Mesenchymal stem cell (in vitro differentiated cells and primary cell): ENCODE measurements around the gene ISCU. TPM values are rescaled to one million over a fixed set of nuclear protein-coding genes. Genes with fewer than 3 reads are reported as not detected.
A peak's percentile ranks its signal among the peaks of the same experiment; 100 is the strongest.

Source experiments
- DNase-seq: peaks from one replicate; pipeline ENCODE4 v3.0.0-alpha.2; 2013
- H2AFZ ChIP-seq: one replicate; pipeline ENCODE4 v1.6.1; 2013; ENCODE audit warnings: low read depth, mild to moderate bottlenecking, control low read depth, inconsistent platforms, low read length, moderate library complexity
- H2AK5ac ChIP-seq: 2 replicates; pipeline ENCODE4 v1.6.1; 2013; ENCODE audit warnings: low read length, moderate library complexity, mild to moderate bottlenecking, inconsistent platforms; ENCODE audit not compliant: severe bottlenecking
- H2BK120ac ChIP-seq: one replicate; pipeline ENCODE4 v1.6.1; 2013; ENCODE audit warnings: low read depth, mild to moderate bottlenecking, inconsistent platforms, low read length, moderate library complexity
- H2BK12ac ChIP-seq, 2 experiments: one replicate each; pipeline ENCODE4 v1.6.1; 2013; ENCODE audit warnings: inconsistent platforms in 2 of 2, low read length in 2 of 2, mild to moderate bottlenecking in 2 of 2, moderate library complexity in 2 of 2, control low read depth in 1 of 2
- H2BK15ac ChIP-seq: one replicate; pipeline ENCODE4 v1.6.1; 2013; ENCODE audit warnings: mild to moderate bottlenecking, low read depth, inconsistent platforms; ENCODE audit not compliant: poor library complexity, severe bottlenecking
- H2BK5ac ChIP-seq: 2 replicates; pipeline ENCODE4 v1.6.1; 2013; ENCODE audit warnings: low read depth, mild to moderate bottlenecking, low read length, control low read depth, inconsistent platforms; ENCODE audit not compliant: poor library complexity, severe bottlenecking
- H3K14ac ChIP-seq, 2 experiments: one replicate each; pipeline ENCODE4 v1.6.1; 2013; ENCODE audit warnings: inconsistent platforms in 2 of 2, low read length in 2 of 2, control low read depth in 1 of 2, mild to moderate bottlenecking in 1 of 2, moderate library complexity in 1 of 2
- H3K18ac ChIP-seq, 2 experiments: one replicate each; pipeline ENCODE4 v1.6.1; 2013; ENCODE audit warnings: inconsistent platforms in 2 of 2, low read length in 2 of 2, control low read depth in 1 of 2, low read depth in 1 of 2, mild to moderate bottlenecking in 1 of 2
- H3K23ac ChIP-seq, 2 experiments: one replicate each; pipeline ENCODE4 v1.6.1; 2013; ENCODE audit warnings: inconsistent platforms in 2 of 2, low read length in 2 of 2, mild to moderate bottlenecking in 2 of 2, moderate library complexity in 2 of 2, control low read depth in 1 of 2
- H3K27ac ChIP-seq: 2 replicates; pipeline ENCODE4 v1.5.1; 2013; ENCODE audit warnings: mild to moderate bottlenecking, moderate library complexity, low read length, control low read depth, inconsistent platforms; ENCODE audit not compliant: poor library complexity, severe bottlenecking
- H3K27me3 ChIP-seq, 2 experiments: 2 replicates each; pipeline versions ENCODE4 v1.6.1 to v1.7.0; 2013; ENCODE audit warnings: low read length in 2 of 2, mild to moderate bottlenecking in 2 of 2, moderate library complexity in 2 of 2, control low read depth in 1 of 2, inconsistent platforms in 1 of 2; ENCODE audit not compliant: control insufficient read depth in 1 of 2, insufficient read depth in 1 of 2
- H3K36me3 ChIP-seq, 2 experiments: 2 replicates each; pipeline versions ENCODE4 v1.6.1 to v1.7.0; 2013; ENCODE audit warnings: low read length in 2 of 2, control low read depth in 1 of 2, inconsistent platforms in 1 of 2, low read depth in 1 of 2, mild to moderate bottlenecking in 1 of 2; ENCODE audit not compliant: insufficient read depth in 2 of 2, control insufficient read depth in 1 of 2
- H3K4ac ChIP-seq, 2 experiments: one replicate each; pipeline ENCODE4 v1.6.1; 2013; ENCODE audit warnings: inconsistent platforms in 2 of 2, low read length in 2 of 2, mild to moderate bottlenecking in 2 of 2, moderate library complexity in 2 of 2, control low read depth in 1 of 2, low read depth in 1 of 2
- H3K4me1 ChIP-seq: 2 replicates; pipeline ENCODE4 v1.6.1; 2013; ENCODE audit warnings: low read depth, low read length, control low read depth; ENCODE audit not compliant: control insufficient read depth, insufficient read depth
- H3K4me2 ChIP-seq: 2 replicates; pipeline ENCODE4 v1.6.1; 2013; ENCODE audit warnings: low read length, mild to moderate bottlenecking, inconsistent platforms; ENCODE audit not compliant: poor library complexity, severe bottlenecking
- H3K4me3 ChIP-seq, 2 experiments: 2 replicates each; pipeline versions ENCODE4 v1.5.1 to v1.7.0; 2013; ENCODE audit warnings: low read length in 2 of 2, mild to moderate bottlenecking in 2 of 2, control low read depth in 1 of 2, low read depth in 1 of 2; ENCODE audit not compliant: insufficient read depth in 1 of 2
- H3K79me1 ChIP-seq: replicated peaks from 2 replicates; pipeline ENCODE4 v1.6.1; 2013; ENCODE audit warnings: mild to moderate bottlenecking, control low read depth, low read length, inconsistent platforms; ENCODE audit not compliant: poor library complexity, severe bottlenecking
- H3K9ac ChIP-seq: 2 replicates; pipeline ENCODE4 v1.7.0; 2013; ENCODE audit warnings: mild to moderate bottlenecking, low read length, moderate library complexity
- H3K9me3 ChIP-seq: 2 replicates; pipeline ENCODE4 v1.7.0; 2013; ENCODE audit warnings: mild to moderate bottlenecking, low read length; ENCODE audit not compliant: control insufficient read depth
- H4K8ac ChIP-seq: one replicate; pipeline ENCODE4 v1.6.1; 2013; ENCODE audit warnings: inconsistent platforms, mild to moderate bottlenecking, low read length, moderate library complexity
- H4K91ac ChIP-seq: one replicate; pipeline ENCODE4 v1.6.1; 2013; ENCODE audit warnings: mild to moderate bottlenecking, low read length, inconsistent platforms
- WGBS: methylation state at CpG from one replicate; pipeline ENCODE4 v1.1.7; 2013; ENCODE audit warnings: mixed read lengths; 5-methylcytosine and 5-hydroxymethylcytosine counted together
- polyA plus RNA-seq, 2 experiments: library from polyadenylated mRNA; stranded (reverse); fragments of 200-250 nt; gene quantifications; one replicate each; pipeline ENCODE4 v1.2.3, GENCODE V29; 2013

The ISCU gene
- polyA plus RNA-seq (2013, experiment 1 of 2): 128 TPM
- 129 TPM for polyA plus RNA-seq (2013, experiment 2 of 2)

DNA sequence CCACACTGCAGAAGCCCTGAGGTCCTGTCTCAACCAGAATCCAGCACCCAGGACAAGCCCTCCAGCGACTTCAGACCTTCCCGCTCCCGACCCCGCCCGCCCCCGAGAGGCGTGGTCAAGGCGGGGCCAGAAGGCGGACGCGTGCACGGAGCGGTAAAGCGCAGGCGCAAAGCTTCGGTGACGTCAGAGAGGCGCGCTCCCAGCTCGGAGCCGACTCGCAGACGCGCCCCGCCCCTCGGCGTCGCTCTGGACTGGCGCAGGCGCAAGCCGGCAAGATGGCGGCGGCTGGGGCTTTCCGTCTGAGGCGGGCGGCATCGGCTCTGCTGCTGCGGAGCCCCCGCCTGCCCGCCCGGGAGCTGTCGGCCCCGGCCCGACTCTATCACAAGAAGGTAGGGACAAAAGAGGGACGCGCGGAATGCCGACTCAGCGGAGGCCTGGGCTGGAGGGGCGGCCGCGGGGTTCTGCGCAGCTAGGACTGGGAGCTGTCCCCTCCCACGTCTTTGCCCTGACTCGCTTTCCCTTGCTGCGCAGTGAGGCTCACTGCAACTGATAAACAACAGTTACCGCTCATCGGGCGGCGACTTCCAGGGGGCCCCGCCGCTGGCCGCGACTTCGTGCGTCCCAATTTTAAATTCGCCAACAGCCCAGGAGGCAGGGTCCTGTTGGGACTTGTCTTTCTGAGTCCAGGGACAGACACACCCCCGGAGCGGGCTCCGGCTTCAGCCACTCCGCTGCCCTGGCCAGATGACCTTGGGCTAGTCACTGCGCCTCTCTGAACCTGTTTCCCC, at the start of gene ISCU:
Gene ISCU, plus strand, starts transcription at position 249 of the 788 bp plus-strand sequence. Its CDS starts 27 bp downstream, at position 276.
- H2BK120ac ChIP-seq: peak within 1 kb of the TSS; percentile 78
- peak within 1 kb of the TSS; percentile 83 to 99 for H3K4me3 ChIP-seq
- peak within 1 kb of the TSS; percentile 92 for H4K8ac ChIP-seq
- H3K79me1 ChIP-seq: peaks cover 9% of the 10 kb centered on the region
- H3K18ac ChIP-seq: peak within 1 kb of the TSS; percentile 79 to 86
- peak within 1 kb of the TSS; percentile 71 for H2AK5ac ChIP-seq
- peak within 1 kb of the TSS; percentile 71 for H4K91ac ChIP-seq
- peaks cover 24 to 49% of the 10 kb centered on the region in 2 experiments for H3K36me3 ChIP-seq
- H3K27me3 ChIP-seq: no peaks in the 10 kb centered on the region
- no peak within 1 kb of the TSS for H2BK15ac ChIP-seq
- whole genome bisulfite sequencing: under 1% methylated on average over 70 of the region's 72 CpGs
- peak within 1 kb of the TSS; percentile 48 to 95 for H2BK12ac ChIP-seq
- H3K4ac ChIP-seq: peak within 1 kb of the TSS; percentile 84 to 93
- peak; percentile 96 for DNase-seq
- peak within 1 kb of the TSS in 1 of 2 experiments; percentile 35 for H3K14ac ChIP-seq
- peak within 1 kb of the TSS; percentile 100 for H3K9ac ChIP-seq
- peaks cover 23% of the 10 kb centered on the region for H3K4me1 ChIP-seq
- peak within 1 kb of the TSS; percentile 64 for H2AFZ ChIP-seq
- H3K27ac ChIP-seq: peak within 1 kb of the TSS; percentile 83
- no peaks in the 10 kb centered on the region for H3K9me3 ChIP-seq
- peak within 1 kb of the TSS; percentile 97 for H2BK5ac ChIP-seq
- peak within 1 kb of the TSS in 1 of 2 experiments; percentile 2 for H3K23ac ChIP-seq
- peak within 1 kb of the TSS; percentile 95 for H3K4me2 ChIP-seq

DNA sequence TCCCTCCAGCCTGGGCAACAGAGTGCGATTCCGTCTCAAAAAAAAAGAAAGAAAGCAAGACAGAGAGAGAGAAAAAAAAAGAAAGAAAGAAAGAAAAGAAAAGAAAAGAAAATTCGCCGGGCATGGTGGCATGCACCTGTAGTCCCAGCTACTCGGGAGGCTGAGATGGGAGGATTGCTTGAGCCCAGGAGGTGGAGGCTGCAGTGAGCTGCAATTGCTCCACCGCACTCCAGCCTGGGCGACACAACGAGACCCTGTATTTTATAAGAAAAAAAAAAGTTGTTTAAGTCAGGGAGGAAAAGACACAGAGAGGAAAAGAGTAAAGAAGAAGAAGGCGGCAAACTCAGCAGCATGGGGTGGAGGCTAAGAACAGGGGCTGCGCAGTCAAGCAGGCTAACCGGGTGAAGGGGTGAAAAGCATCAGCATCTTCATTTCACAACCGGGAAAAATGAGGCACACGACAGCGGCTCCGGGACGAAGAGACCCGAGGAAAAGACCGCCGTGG, 47.9 kb upstream of the ISCU start:
- peaks cover 0 to 3% of the 10 kb centered on the region in 2 experiments for H3K27me3 ChIP-seq
- peak overlapping the region; percentile 62 for H3K4me2 ChIP-seq
- no peak overlapping the region for H2BK15ac ChIP-seq
- H3K36me3 ChIP-seq: peaks cover 25 to 27% of the 10 kb centered on the region in 2 experiments
- H3K18ac ChIP-seq: no peak overlapping the region
- no peak overlapping the region for H3K23ac ChIP-seq
- H3K4me3 ChIP-seq: peak overlapping the region in 1 of 2 experiments; percentile 91
- H3K27ac ChIP-seq: no peak overlapping the region
- peaks cover 16% of the 10 kb centered on the region for H3K4me1 ChIP-seq
- H2BK12ac ChIP-seq: no peak overlapping the region
- no peak overlapping the region for H4K91ac ChIP-seq
- H2AFZ ChIP-seq: no peak overlapping the region
- H2AK5ac ChIP-seq: no peak overlapping the region
- no peak overlapping the region for H2BK120ac ChIP-seq
- H2BK5ac ChIP-seq: no peak overlapping the region
- peak overlapping the region; percentile 45 for H3K9ac ChIP-seq
- H3K79me1 ChIP-seq: peaks cover 32% of the 10 kb centered on the region
- 31% methylated on average over 19 of the region's 19 CpGs for WGBS
- H3K9me3 ChIP-seq: no peaks in the 10 kb centered on the region
- no peak overlapping the region for H3K14ac ChIP-seq
- no peak overlapping the region for H3K4ac ChIP-seq
- DNase-seq: no peak
- no peak overlapping the region for H4K8ac ChIP-seq

DNA sequence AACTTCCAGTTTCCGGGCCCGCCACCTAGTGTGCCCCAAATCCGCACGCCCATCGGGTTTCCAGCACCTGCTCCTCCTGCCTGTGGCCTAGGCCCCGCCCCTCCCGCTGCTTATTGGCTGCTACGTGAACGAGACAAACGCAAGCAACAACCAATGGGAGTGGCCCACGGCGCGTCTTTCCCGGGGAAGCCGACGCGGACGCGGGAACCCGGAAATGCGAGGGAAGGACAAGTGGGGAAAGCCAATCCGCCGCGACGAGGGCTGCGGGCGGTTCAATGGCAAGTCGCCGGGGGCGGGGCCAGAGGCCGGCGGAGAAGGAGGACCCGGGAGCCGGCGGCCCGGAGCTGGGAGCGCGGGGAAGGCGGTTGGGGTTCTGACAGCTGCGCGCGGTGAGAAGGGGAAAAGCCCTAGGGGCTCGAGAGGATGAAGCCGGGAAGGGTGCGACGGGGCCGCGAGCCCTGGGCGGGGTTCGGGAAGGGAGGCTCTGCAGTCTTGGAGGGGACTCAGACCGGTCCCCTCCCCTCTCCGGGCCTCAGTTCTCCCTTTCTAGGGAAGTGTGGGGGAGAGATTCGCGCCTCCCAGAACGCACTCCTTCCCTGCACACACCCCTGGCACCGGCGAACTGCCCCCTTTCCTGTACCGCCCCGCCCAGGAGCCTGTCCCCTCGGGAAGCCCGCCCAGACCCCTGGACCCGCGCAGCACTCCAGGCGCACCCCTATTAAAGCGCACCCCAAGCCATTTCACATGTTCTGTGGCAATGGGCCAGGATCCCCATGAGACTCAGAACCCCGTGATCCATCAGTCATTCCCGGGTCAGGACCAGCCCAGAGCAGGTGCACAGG, 47.2 kb upstream of the ISCU start, which contains the start of gene FICD:
Gene FICD, plus strand, starts transcription at position 305 of the 842 bp plus-strand sequence. CDS start 1,696 bp downstream, outside the sequence.
- Histone ChIP-seq H3K9ac (peak within 1 kb of the TSS; percentile 90), H3K4ac (peak within 1 kb of the TSS in 1 of 2 experiments; percentile 37), H2AK5ac (no peak within 1 kb of the TSS), H3K23ac (no peak within 1 kb of the TSS), H2BK15ac (no peak within 1 kb of the TSS), H3K27ac (no peak within 1 kb of the TSS), H2AFZ (peak within 1 kb of the TSS; percentile 68), H2BK12ac (no peak within 1 kb of the TSS), H3K4me1 (peaks cover 16% of the 10 kb centered on the region), H2BK5ac (no peak within 1 kb of the TSS), H2BK120ac (no peak within 1 kb of the TSS), H4K91ac (peak within 1 kb of the TSS; percentile 14), H3K27me3 (peaks cover 0 to 3% of the 10 kb centered on the region in 2 experiments), H4K8ac (no peak within 1 kb of the TSS), H3K79me1 (peaks cover 32% of the 10 kb centered on the region), H3K18ac (peak within 1 kb of the TSS in 1 of 2 experiments; percentile 59), H3K4me3 (peak within 1 kb of the TSS; percentile 76 to 91), H3K4me2 (peak within 1 kb of the TSS; percentile 94), H3K36me3 (peaks cover 32% of the 10 kb centered on the region in 2 experiments), H3K9me3 (no peaks in the 10 kb centered on the region), H3K14ac (peak within 1 kb of the TSS in 1 of 2 experiments; percentile 44)
- under 1% methylated on average over 51 of the region's 67 CpGs for WGBS
- DNase-seq: peak; percentile 98
